Left lung (tissue), 10 donors: ENCODE measurements around the gene MS4A15. TPM values are rescaled to one million over a fixed set of nuclear protein-coding genes. Genes with fewer than 3 reads are reported as not detected.

Experiments used
- ATAC-seq: fragments of 200-7000 bp; cut with Tn5 transposase; one replicate; pipeline ENCODE4 v1.9.1; 2020; ENCODE audit warnings: moderate library complexity
- DNase-seq, 4 donors: peaks; one replicate each; pipeline ENCODE4 v3.0.0-alpha.2; 2013 to 2020
- H3K27ac ChIP-seq, 2 donors: fragments of 200-600 bp; sonication (generic) in 1 of 2; one replicate each; pipeline versions ENCODE4 v1.5.0 to v1.8.0; 2020 to 2021
- H3K27me3 ChIP-seq, 2 donors: fragments of 200-600 bp; sonication (generic) in 1 of 2; one replicate each; pipeline versions ENCODE4 v1.5.0 to v1.8.0; 2020 to 2021
- H3K36me3 ChIP-seq, 2 donors: fragments of 200-600 bp; sonication (generic) in 1 of 2; one replicate each; pipeline versions ENCODE4 v1.5.0 to v1.8.0; 2020 to 2021
- H3K4me1 ChIP-seq, 2 donors: fragments of 200-600 bp; one replicate each; pipeline ENCODE4 v1.8.0; 2021
- H3K4me3 ChIP-seq, 2 donors: fragments of 200-600 bp; sonication (generic) in 1 of 2; one replicate each; pipeline versions ENCODE4 v1.5.0 to v1.8.0; 2020 to 2021; ENCODE audit warnings: mild to moderate bottlenecking in 1 of 2
- H3K9me3 ChIP-seq, 2 donors: fragments of 200-600 bp; sonication (generic) in 1 of 2; one replicate each; pipeline versions ENCODE4 v1.5.0 to v1.8.0; 2020 to 2021
- intact Hi-C, 2 donors: fragments of 100-400 bp; cut with DNase I; formaldehyde crosslinking; loops; one replicate each; pipeline versions ENCODE4 v1.11.2 to v1.14.2; 2022
- polyA plus RNA-seq, 6 donors: library from polyadenylated mRNA; unstranded; fragments of 120-200 nt; gene quantifications; one replicate each; pipeline ENCODE4 v1.2.1, GENCODE V29; 2013; ENCODE audit not compliant: insufficient read length in 6 of 6
- total RNA-seq, 2 donors: library from RNA; stranded (reverse); fragmentation: NEBNext Ultra II Directional; extraction: Animal tissue kit (Norgen Biotek cat#: 25700); gene quantifications; one replicate each; pipeline ENCODE4 v1.2.1, GENCODE V29; 2021
- TF ChIP-seq, protein P1 (sequence below), 2 donors: fragments of 200-600 bp; sonication (generic) in 1 of 2; IDR thresholded peaks; one replicate each; pipeline versions ENCODE4 v1.5.0 to v1.8.0; 2021; ENCODE audit warnings: antibody characterized with exemption in 2 of 2
- donor health status: DM: no; HTN: yes; CAD: no.
- donor health status: DM: no; HTN: no; CAD: no.

MS4A15 gene
- total and polyA plus RNA-seq, 8 donors, result 8.7 to 13.4 TPM; not detected in 6

- no peak for ATAC-seq
- H3K4me3 ChIP-seq, result no peak overlapping the region
- DNase-seq, result no peak
- no peaks in the 10 kb centered on the region for H3K27me3 ChIP-seq
- TF ChIP-seq, protein P1, sequence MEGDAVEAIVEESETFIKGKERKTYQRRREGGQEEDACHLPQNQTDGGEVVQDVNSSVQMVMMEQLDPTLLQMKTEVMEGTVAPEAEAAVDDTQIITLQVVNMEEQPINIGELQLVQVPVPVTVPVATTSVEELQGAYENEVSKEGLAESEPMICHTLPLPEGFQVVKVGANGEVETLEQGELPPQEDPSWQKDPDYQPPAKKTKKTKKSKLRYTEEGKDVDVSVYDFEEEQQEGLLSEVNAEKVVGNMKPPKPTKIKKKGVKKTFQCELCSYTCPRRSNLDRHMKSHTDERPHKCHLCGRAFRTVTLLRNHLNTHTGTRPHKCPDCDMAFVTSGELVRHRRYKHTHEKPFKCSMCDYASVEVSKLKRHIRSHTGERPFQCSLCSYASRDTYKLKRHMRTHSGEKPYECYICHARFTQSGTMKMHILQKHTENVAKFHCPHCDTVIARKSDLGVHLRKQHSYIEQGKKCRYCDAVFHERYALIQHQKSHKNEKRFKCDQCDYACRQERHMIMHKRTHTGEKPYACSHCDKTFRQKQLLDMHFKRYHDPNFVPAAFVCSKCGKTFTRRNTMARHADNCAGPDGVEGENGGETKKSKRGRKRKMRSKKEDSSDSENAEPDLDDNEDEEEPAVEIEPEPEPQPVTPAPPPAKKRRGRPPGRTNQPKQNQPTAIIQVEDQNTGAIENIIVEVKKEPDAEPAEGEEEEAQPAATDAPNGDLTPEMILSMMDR (IDR thresholded peaks at IDR 0.05), result no peak
- intact Hi-C loops, result no loop called here
- H3K36me3 ChIP-seq, result no peaks in the 10 kb centered on the region
- no peak overlapping the region for H3K27ac ChIP-seq
- H3K9me3 ChIP-seq, result peaks cover 0 to 4% of the 10 kb centered on the region in 2 donors
- no peaks in the 10 kb centered on the region for H3K4me1 ChIP-seq
Measured at GRCh38 chr11:60741421-60741820, 15.2 kb upstream of the MS4A15 start.

DNA sequence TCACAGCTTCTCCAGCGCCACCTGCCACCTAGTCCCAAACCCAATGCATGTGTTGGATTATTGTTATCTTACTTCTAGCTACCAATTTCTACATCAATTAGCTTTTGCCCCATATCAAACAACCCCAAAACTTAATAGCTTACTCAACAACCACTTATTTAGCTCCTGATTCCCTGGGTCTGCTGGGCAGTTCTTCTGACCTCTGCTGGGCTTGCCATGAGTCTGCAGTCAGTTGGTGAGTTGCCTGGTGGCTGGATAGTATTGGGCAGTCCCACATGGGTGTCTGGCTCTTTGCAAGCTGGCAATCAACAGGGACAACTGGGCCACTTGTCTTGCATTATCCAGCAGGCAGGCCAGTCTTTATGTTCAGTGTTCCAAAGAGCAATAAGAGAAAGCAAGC lies 13.6 kb upstream of the MS4A15 start:
- H3K36me3 ChIP-seq, result no peaks in the 10 kb centered on the region
- TF ChIP-seq, protein P1 (IDR thresholded peaks at IDR 0.05), result no peak
- intact Hi-C loops, result no loop called here
- H3K4me3 ChIP-seq, result no peak overlapping the region
- no peak for ATAC-seq
- no peaks in the 10 kb centered on the region for H3K4me1 ChIP-seq
- DNase-seq, result no peak
- H3K9me3 ChIP-seq, result peaks cover 0 to 4% of the 10 kb centered on the region in 2 donors
- no peak overlapping the region for H3K27ac ChIP-seq
- H3K27me3 ChIP-seq, result no peaks in the 10 kb centered on the region

GRCh38 chr11:60744114-60744513 lies 12.6 kb upstream of the MS4A15 start:
- H3K4me1 ChIP-seq, result no peaks in the 10 kb centered on the region
- ATAC-seq (no peak), DNase-seq (no peak)
- H3K4me3 ChIP-seq, result no peak overlapping the region
- peaks cover 0 to 4% of the 10 kb centered on the region in 2 donors for H3K9me3 ChIP-seq
- intact Hi-C loops, result no loop called here
- H3K27ac ChIP-seq, result no peak overlapping the region
- peaks cover 0 to under 1% of the 10 kb centered on the region in 2 donors for H3K27me3 ChIP-seq
- no peaks in the 10 kb centered on the region for H3K36me3 ChIP-seq
- TF ChIP-seq, protein P1 (IDR thresholded peaks at IDR 0.05), result no peak

DNA sequence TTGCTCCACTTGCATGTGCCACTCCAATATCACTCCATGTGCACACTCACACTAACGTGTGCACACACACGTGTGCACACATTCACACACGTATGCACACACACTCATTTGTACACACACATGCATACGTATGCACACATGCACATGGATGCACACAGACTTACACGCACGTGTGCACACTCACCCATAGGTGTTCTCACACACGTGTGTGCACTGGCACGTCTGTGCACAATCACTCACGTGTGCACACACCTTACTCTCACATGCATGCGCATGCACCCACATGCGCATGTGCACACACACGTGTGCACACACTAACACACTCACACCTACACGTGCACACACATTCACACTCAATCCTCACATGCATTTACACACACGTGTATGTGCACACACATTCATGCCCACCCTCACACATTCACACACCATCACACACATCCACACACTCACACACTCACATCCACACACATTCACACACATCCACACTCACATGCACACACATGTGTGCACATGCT lies 9.3 kb upstream of the MS4A15 start:
- DNase-seq, result no peak
- Histone ChIP-seq H3K4me1 (no peaks in the 10 kb centered on the region), H3K27me3 (peaks cover 0 to 16% of the 10 kb centered on the region in 2 donors), H3K36me3 (no peaks in the 10 kb centered on the region), H3K27ac (no peak overlapping the region), H3K9me3 (no peaks in the 10 kb centered on the region), H3K4me3 (no peak overlapping the region)
- intact Hi-C loops, result no loop called here
- no peak for ATAC-seq
- TF ChIP-seq, protein P1 (IDR thresholded peaks at IDR 0.05), result no peak

GRCh38 chr11:60748225-60748624 lies 8.4 kb upstream of the MS4A15 start:
- no peak for DNase-seq
- ATAC-seq, result no peak
- intact Hi-C loops, result no loop called here
- no peak overlapping the region for H3K4me3 ChIP-seq
- no peaks in the 10 kb centered on the region for H3K9me3 ChIP-seq
- H3K27ac ChIP-seq, result no peak overlapping the region
- H3K36me3 ChIP-seq, result no peaks in the 10 kb centered on the region
- TF ChIP-seq, protein P1 (IDR thresholded peaks at IDR 0.05), result no peak
- no peaks in the 10 kb centered on the region for H3K4me1 ChIP-seq
- peaks cover 0 to 22% of the 10 kb centered on the region in 2 donors for H3K27me3 ChIP-seq
